C1 segment of cervical spinal cord (tissue), 14 donors: ENCODE results near the gene GFY.
A peak's percentile ranks its signal among the peaks of the same experiment; 100 is the strongest.

ENCODE experiments used
- DNase-seq, 14 donors: peaks; one replicate each; lab custom pipeline; 2025; lab: John Stamatoyannopoulos, UW

Gene GFY

DNA sequence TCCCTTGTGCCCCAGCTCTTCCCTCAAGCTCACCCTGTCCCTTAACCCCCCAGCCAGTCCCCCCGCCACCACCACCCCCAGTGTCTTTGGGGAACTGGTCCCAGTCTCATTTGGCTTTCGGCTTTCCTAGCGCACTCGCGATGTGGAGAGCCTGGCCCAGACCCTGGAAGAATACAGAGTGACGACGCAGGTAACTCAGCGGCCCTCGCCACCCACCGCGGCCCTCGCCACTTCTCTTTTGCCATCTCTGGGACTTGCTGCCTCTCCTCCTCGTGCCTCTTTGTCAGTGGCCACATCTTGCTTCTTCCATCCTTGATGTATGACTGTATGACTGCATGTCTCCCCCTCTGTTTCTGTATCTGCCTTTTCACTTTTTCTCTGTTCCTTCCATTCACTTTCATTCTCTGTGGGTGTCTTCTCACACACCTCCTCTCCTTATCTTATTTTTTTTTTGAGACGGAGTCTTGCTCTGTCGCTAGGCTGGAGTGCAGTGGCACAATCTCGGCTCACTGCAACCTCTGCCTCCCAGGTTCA lies 17.6 kb upstream of the GFY start:
- no peak for DNase-seq

DNA sequence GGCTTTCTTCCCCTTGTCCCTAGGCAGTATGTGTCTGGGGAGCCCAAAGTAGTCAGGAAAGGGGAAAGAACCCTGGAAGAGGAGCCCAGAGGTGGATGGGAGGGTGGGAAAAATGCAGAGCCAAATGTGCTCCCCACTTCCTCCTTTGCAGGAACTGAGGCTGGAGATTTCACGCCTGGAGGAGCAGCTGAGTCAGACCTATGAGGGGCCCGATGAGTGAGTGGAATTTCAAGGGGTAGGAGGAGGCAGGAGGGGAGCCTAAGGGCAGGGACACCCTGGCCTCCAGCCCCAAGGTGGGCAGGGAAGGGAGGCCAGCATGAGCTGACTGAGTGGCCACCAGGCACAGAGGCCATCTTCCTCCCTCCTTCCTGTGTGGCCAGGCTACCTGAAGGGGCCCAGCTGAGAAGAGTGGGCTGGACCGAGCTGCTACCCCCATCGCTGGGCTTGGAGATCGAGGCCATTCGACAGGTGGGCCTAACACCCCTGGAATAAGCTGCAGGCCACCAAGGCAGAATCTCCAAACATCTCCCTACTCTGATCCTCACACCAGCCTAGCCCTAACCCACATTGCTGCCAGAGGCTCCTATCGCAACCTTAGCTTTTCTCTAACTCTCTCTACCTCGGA lies 16.3 kb upstream of the GFY start:
- no peak for DNase-seq

DNA sequence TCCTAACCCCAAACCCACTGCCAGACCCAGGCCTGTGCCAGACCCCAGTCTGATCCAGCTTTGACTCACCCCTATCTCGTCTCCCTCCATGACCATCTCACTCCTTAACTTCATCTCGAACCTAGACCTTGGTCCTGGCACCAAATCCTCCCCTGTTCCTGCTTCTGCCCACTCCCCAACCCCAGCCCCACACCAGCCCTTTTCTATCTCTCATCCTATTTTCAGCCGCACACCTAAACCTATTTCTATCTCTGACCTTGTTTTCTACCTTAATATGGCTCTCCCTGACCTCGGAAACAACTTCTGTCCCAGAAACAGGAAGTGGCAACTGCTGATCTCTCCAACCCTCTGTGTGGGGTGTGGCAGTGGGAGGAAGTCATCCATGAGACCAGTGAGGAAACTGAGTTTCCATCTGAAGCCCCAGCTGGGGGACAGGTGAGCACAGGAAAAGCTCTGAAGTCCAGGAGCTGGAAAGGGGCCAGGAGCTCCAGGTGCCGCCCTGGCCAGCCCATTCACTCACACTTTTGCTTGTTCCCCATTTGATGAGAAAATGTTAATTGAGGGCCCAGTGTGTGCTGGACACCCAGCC lies 15.7 kb upstream of the GFY start:
- no peak for DNase-seq

DNA sequence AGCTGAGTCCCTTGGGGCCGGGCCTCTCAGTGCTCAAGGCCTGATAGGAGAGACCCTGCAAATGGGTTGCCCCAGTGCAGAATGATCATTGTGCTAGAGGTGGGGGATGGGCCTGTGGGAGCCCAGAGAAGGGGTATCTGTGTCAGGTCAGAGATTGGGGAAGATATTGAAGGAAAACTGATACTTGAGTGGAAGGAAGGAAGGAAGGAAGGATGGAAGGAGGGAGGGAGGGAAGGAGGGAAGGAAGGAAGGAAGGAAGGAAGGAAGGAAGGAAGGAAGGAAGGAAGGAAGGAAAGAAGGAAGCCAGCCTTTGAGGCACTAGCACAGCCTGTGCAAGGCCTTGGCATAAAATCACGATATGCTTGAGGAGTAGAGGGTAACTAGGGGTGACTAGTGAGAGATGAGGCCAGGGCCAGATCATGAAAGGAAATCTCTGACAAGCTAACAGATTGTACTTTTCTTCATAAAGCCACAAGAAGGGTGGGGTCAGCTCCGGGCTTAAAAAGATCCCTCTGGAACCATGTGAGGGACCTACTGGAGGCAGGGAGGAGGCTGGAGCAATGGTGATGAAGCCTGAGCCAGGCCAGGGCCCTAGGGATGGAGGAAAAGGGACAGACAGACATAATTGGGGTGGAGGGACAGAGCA lies 13.4 kb upstream of the GFY start:
- no peak for DNase-seq

DNA sequence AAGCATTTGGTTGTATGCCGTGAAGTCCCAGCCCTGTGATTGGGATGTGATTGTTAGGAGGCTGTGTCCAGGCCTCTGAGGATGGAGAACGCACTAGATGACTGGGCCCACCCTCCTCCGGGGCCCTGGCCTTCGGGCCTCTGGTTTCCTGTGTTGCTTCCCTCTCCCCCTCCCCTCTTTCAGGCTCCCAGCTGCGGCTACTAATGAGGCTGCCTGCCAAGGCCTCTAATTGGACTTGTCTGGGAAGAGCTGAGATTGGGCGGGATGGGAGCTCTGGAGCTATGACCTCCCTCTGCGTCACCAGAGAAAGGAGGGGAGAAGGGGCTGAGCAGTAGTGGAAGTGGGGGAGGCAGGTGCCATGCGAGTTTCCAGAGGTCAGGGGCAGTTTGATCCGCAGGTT lies 11.8 kb upstream of the GFY start:
- DNase-seq: no peak

DNA sequence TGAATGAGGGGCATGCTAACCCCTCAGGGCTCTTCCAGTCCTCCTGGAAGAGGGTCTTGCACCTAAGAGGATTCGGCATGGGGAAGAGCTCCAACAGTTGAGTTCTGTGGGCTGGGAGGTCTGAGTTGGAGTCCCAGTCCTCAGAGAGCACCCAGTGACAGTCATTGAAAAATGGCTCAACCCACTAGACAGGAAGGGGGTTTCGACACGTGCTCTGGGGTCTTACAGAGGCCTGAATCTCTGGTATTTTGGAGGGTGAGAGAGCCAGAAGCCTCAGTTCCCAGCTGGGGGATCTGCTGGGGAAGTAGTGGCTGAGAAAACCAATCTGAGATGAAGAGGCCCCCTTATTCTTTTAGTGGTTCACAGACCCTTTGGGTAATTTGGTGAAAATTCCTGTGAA lies 10.9 kb upstream of the GFY start:
- no peak for DNase-seq

DNA sequence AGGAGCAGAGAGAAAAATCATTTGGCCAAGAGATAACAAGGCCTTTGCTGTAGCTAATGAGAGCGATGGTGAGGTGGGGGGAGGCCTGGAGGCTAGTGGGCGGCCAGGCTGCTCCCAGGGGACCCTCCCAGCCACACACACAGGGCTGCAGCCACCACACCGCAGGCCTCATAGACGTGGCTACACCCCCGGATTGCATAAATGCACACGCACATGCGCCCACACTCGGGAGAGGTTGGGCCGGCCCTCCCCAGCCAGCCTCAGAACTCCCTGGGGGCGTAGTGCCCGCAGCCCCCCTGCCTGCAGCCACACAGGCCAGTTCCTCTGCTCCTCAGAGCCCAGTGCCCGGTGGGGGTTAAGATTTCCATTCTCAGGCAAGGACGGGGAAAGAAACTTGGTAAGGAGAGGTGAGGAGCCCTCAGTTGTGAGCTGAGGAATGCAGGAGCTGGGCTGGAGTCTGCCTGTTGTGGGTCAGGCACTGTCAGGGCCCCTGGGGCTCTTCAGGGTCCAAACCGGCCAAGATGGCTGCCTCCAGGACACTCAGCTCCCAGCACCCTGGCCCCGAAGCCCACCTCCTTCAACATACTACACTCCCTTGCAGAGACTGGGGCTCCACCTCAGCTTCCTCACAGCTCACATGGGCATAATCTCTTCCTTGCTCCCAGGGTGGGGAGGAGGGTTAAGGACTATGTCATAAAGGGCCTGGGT lies 9.9 kb upstream of the GFY start:
- DNase-seq: no peak

DNA sequence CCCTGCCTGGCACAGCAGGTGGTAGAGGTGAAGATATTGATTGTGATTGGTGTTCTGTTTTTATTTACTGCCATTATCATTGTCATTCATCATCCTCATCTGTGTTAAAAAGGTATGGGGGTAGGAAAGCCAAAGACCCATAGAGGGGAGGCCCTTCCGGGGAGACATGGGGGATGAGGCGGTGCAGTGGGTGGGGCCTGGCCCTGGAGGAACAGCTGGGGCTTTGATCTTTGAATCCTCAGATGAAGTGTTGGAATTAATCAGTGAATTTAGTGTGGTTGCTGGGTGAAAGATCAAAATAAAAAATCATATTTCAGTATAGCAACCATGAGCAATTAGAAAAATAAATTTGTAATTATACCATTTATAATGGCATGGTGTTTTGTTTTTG lies 9.4 kb upstream of the GFY start:
- no peak for DNase-seq

DNA sequence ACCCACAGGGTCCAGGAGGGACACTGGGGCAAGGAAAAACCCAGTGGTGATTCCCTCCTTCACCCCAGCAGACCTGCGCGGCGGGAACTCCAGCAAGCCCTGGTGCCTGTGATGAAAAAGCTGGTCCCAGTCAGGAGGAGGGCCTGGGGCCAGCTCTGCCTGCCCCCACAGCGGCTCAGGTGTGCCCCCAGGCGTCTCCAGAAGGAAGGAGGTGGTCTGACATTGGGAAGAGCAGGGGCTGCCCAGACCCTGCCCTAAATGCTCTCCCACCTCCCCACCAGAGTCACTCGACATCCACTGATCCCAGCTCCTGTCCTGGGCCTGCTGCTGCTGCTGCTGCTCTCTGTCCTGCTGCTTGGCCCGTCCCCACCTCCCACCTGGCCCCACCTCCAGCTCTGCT lies 8.1 kb upstream of the GFY start:
- no peak for DNase-seq

DNA sequence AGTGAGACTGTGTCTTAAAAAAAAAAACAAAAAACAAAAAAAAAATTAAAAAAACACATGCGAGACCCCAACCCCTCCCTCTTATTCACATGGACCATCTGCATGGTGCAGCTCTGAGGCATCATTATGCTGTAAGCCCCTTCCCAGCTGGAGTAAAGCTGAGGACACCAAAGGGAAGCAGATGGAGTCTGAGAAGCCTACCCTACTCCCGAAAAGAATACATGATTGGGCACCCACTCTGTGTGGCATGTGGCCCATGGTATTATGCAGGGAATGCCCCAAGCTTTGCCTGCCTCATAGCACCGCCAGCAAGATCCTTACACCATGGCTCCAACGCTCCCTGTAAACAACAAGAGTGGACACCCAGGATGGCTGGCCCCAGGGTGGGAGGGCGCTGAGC lies 6.7 kb upstream of the GFY start:
- DNase-seq: no peak

DNA sequence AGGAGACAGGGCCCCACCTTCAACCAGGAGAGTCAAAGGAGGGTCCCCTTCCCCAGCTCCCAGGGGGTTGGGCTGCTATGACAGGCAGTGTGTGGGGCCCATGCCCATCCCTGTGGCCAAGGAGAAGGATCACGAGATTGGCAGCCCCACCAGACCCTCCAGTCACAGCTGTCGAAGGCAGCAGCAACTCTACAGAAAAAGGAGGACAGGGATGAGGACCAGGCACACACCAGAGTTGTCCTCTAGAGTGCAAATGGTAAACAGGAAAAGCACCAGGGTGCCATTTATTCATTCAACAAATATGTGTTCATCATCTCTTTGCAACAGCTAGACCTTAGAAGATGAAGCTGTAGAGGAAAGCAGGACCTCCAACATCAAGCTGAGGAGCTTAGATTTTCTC lies 6.0 kb upstream of the GFY start:
- DNase-seq: no peak

DNA sequence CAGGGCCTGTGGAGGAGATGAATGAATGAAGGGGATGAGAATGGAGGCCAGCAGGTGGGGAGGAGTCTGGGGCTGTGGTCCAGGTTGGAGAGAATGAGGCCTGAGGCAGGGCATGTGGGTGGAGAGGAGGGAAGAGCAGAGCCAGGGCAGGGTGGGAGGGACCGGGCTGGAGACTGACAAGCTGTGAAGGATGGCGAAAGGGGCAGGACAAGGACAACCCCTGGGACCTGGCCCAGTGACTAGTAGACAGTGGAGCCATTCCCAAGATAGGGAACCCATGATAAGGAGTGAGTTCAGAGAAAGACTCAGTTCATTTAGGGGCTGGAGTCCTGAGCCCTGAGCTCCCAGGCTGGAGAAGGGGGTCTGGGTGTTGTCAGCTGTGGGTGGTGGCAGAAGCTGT lies 5.0 kb upstream of the GFY start:
- no peak for DNase-seq

DNA sequence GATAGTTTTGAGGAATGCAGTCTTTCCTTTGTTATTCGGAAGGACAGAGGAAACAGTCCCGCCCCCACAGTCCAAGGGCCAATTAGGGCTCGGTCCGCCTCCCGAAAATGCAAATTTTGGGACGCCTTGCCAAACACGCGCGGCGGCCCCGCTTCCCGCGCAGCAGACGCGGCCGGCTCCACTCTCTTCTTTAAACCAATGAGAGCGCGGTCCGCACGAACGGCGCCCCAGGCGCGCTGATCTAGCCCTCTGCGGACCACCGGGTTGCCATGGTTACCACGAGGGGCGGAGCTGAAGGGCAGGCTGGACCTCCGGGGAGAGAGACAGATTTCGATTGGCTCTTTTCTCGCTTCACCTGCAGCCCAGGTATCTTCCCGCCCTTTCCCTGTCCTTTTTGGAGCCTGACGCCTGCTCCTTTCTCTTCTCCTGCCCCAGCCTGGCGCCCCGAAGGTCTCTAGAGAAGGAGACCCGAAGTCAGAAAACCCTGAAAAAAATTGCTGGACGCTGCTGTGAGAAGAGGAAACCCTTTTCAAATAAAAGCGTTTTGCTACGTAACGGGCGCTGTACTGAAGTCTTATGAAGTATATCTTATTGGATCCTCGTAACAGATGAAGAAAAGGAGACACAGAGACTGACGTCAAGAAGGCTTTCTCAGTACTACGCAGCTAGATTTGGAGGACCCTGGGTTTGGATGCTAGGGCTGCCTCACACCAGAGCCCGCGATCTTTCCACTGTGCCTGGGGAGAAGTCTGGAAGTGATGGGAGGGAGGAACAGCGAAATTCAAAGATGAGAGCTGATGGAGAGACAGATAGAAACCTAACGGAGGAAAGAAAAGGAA lies 3.9 kb upstream of the GFY start:
- DNase-seq: peak in 5 of 14 donors; percentile 0 to 94 (median 13)

DNA sequence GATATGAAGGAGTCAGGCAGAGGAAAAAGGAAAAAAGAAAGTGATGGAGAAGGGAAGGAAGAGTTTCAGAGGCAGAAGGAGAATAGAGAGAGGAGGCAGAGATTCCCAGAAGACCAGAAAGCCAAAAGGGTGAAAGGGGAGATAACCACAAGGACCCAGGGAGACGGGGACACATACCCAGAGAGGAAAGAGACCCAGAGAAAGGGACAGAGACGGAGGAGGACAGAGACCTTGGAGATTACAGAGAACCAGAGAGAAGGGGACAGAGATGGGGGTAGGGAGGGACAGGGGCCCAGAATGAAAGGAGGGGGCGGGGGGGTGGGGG lies 3.3 kb upstream of the GFY start:
- DNase-seq: peak in 1 of 14 donors; percentile 45

DNA sequence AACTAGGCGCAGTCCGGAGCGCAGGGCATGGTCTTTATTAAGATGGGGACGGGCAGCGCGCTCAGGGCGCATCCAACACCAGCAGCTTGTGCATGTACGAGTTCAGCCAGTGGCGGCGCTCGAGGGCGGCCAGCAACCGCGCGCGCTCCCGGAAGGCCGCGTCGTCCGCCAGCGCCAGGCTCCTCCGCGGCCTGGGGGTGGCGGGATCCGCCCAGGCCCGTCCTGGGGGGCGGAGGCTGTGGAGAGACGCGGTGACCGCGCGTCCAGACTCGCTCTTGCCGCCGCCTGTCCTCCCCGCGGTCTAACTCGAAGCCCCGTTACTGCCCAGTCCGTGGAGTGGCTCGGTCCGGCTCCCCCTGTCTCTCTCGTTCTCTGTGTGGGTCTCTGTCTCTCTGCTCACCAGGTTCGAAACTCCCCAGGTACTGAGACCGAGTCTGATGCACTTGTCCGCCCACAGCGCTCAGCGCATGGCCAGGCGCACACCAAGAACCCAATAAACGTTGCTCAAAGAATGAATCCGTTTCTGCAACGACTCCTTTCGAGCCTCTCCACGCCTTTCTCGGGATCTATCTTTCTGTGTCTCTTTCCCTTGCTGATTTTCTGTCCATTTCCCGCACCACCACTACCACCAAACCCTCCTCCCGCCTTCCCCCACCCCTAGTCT lies 2.6 kb upstream of the GFY start:
- peak in 2 of 14 donors; percentile 2 to 74 for DNase-seq

DNA sequence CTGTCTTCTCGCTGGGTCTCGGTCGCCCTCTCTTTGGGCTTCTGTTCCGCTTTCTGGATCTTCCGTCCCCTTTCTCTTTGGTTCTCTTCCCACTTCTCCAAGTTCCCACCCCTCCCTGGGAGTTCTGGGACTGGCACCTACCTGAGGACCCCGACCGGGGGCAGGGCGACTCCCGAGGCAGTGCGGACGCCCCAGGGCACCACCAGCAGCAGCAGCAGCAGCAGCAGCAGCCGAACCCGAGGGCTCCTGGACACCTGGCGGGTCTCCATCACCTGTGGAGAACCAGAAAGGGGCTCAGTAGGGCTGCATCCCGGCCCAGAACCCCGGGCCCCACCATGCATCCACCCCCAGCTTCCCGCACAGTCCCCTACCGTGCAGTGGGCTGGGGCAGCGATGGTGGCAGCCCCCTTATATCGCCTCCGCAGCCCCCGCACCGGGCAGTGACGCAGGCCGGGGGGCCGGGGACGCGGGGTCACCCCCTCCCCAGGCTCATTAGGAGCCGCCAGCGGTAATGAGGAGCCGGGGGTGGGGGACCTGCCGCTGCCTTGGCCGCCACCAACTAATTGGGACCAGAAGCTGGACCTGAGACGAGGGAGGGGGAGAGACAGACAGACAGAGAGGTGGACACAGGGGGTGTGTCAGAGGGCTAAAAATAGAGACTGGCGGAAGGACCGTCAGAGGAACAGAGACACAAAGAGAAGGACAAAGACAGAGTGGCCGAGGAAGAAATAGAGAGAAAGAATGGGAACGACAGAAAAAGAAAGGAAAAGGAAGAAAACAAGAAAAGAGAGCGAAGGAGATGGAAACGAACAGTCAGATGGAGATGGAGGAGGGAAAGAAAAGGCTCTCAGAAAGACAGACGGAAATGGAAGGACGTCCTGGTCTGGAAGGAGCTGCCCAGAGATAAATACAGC lies 1.9 kb upstream of the GFY start, which contains the start of gene PTH2:
PTH2 (minus strand) TSS at position 371 of the 914 bp plus-strand sequence; CDS start at position 269, 102 bp downstream.
- no peak for DNase-seq

DNA sequence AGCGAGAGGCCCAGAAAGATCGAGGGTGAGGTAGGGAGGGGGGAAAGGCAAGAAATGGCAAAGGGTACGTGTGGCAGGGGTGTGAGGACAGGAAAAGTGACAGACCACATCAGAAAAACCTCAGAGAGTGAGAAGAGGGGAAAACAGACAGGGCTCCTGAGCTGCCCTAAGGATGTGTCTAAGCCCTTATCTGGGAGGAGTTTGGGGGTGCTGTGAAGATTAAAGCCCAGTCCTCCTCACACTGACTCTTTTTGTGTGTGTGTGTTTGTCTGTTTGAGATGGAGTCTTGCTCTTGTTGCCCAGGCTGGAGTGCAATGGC lies 1.2 kb upstream of the GFY start:
- no peak for DNase-seq

DNA sequence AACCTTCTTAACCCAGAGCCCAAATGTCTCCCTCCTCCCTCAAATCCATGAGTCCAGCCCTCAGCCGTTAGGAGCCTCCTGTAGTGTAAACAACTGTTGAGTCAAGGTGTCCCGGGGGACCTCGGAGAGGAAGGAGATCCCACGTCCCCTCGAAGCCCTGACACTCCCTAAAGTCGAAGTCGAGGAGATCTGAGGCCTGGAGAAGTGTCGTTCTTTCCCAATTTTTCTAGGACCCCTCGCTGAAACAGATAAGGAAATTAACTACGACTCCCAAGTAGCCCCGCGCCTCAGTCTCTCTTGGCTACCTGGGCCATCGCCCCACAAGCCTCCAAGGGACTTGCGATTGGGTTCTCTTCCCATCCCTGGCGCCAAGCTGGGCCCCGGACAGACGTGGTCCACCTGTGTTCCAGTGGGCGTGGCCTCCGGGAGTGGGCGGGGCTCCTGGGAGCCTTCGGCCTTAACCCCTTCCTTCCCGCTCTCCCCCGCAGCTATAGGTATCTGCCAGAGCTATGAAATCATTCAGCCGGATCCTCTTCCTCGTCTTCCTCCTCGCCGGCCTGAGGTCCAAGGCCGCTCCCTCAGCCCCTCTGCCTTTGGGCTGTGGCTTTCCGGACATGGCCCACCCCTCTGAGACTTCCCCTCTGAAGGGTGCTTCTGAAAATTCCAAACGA lies 869 bp downstream of the GFY start:
- peak in 1 of 14 donors; percentile 13 for DNase-seq

DNA sequence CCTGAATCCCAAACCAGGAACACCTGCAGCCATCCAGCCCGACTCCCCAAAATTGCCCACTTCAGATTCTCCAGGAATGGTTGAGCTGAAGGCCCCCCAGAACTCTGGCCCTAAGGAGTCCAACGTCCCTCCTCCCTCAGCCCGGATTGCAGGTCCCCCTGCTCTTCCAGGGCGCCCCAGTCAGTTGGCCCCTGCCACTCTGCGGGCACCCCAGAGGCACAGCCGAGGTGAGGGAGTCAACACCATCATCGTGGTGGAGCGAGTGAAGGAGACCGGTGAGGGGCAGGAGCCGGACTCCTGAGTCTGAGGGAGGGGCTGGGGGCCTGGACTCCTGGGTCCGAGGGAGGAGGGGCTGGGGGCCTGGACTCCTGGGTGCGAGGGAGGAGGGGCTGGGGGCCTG lies 2.2 kb downstream of the GFY start:
- DNase-seq: no peak
